Keratinocyte (primary cell): Measurements from ENCODE around the gene ACSL4. TPM values are rescaled to one million over a fixed set of nuclear protein-coding genes. Genes with fewer than 3 reads are reported as not detected.

ENCODE experiments used
- DNase-seq: peaks from one replicate; pipeline ENCODE4 v3.0.0-alpha.2; 2011; ENCODE audit warnings: low read depth, missing footprints, low spot score
- FAIRE-seq: peaks from 2 replicates; lab custom pipeline; 2011; peaks lifted over from hg19 to GRCh38; lab: Jason Lieb, UNC
- H2AFZ ChIP-seq: 2 replicates; pipeline ENCODE4 v1.6.0; 2012; ENCODE audit warnings: low read length, control low read depth, inconsistent platforms; ENCODE audit not compliant: control insufficient read depth
- H3K27ac ChIP-seq: 2 replicates; pipeline ENCODE4 v1.5.1; 2011; ENCODE audit warnings: low read length; ENCODE audit not compliant: control insufficient read depth, insufficient read depth
- H3K27me3 ChIP-seq: 3 replicates; pipeline ENCODE4 v1.6.0; 2011; ENCODE audit warnings: low read length; ENCODE audit not compliant: control insufficient read depth, insufficient read depth; ENCODE audit errors: extremely low read depth
- H3K36me3 ChIP-seq, 2 experiments: 2 replicates in 1 of 2; 3 replicates in 1 of 2; pipeline ENCODE4 v1.5.1; 2011; ENCODE audit warnings: low read length in 2 of 2, mild to moderate bottlenecking in 1 of 2; ENCODE audit not compliant: control insufficient read depth in 2 of 2, insufficient read depth in 2 of 2; ENCODE audit errors: extremely low read depth in 1 of 2
- H3K4me1 ChIP-seq: 3 replicates; pipeline ENCODE4 v1.5.1; 2011; ENCODE audit warnings: low read length; ENCODE audit not compliant: control insufficient read depth, insufficient read depth; ENCODE audit errors: extremely low read depth
- H3K4me2 ChIP-seq: 3 replicates; pipeline ENCODE4 v1.6.0; 2011; ENCODE audit warnings: low read depth, low read length; ENCODE audit not compliant: control insufficient read depth, insufficient read depth; ENCODE audit errors: extremely low read depth
- H3K4me3 ChIP-seq, 3 experiments: fragments of 200-600 bp in 1 of 3; sonication (generic) in 1 of 3; 2 replicates in 2 of 3; 3 replicates in 1 of 3; pipeline ENCODE4 v1.5.1; 2011 to 2016; ENCODE audit warnings: low read length in 3 of 3, mild to moderate bottlenecking in 3 of 3, control low read depth in 2 of 3, inconsistent platforms in 1 of 3, low read depth in 1 of 3, mixed read lengths in 1 of 3, mixed run types in 1 of 3, moderate library complexity in 1 of 3; ENCODE audit not compliant: control insufficient read depth in 2 of 3, insufficient read depth in 2 of 3; ENCODE audit errors: extremely low read depth in 1 of 3
- H3K79me2 ChIP-seq: 2 replicates; pipeline ENCODE4 v1.6.0; 2012; ENCODE audit warnings: low read length; ENCODE audit not compliant: control insufficient read depth, insufficient read depth
- H3K9ac ChIP-seq: 3 replicates; pipeline ENCODE4 v1.6.0; 2011; ENCODE audit warnings: low read length; ENCODE audit not compliant: control insufficient read depth, insufficient read depth; ENCODE audit errors: extremely low read depth
- H3K9me1 ChIP-seq: 3 replicates; pipeline ENCODE4 v1.6.0; 2011; ENCODE audit warnings: low read length; ENCODE audit not compliant: control insufficient read depth, insufficient read depth; ENCODE audit errors: extremely low read depth
- H3K9me3 ChIP-seq: 2 replicates; pipeline ENCODE4 v1.5.1; 2012; ENCODE audit warnings: low read depth, low read length; ENCODE audit not compliant: control insufficient read depth
- H4K20me1 ChIP-seq: 3 replicates; pipeline ENCODE4 v1.6.0; 2011; ENCODE audit warnings: low read length; ENCODE audit not compliant: control insufficient read depth, insufficient read depth; ENCODE audit errors: extremely low read depth
- EZH2 ChIP-seq: IDR thresholded peaks from one replicate; pipeline ENCODE4 v1.6.1; 2012; ENCODE audit warnings: inconsistent platforms, mild to moderate bottlenecking, low read length, moderate library complexity
- dilution Hi-C: fragments of 300-500 bp; cut with MboI; formaldehyde crosslinking; loops from one replicate; pipeline ENCODE4 v1.7.0; 2020; ENCODE audit warnings: low sequenced_read_pairs; ENCODE audit not compliant: extremely low pct_ligation_motif_present
- polyA plus RNA-seq, 5 experiments: library from polyadenylated mRNA; depleted of rRNA in 3 of 5; stranded (reverse) in 3 of 5; stranded (forward) in 1 of 5; unstranded in 1 of 5; fragments of >200 nt; gene quantifications; 1 replicate in 1 of 5; 2 replicates in 3 of 5; 3 replicates in 1 of 5; pipeline versions ENCODE4 v1.2.1 to v1.2.3, GENCODE V29; 2011 to 2012; ENCODE audit warnings: missing spikeins in 2 of 5, low read depth in 1 of 5, low replicate concordance in 1 of 5
- TF ChIP-seq, protein P1 (sequence below), 3 experiments: IDR thresholded peaks in 1 of 3; conservative IDR thresholded peaks in 1 of 3; optimal IDR thresholded peaks in 1 of 3; 2 replicates in 2 of 3; 3 replicates in 1 of 3; pipeline versions ENCODE3 to v1.5.1; 2011; ENCODE audit warnings: low read length in 3 of 3, mild to moderate bottlenecking in 3 of 3, moderate library complexity in 2 of 3, control low read depth in 1 of 3, inconsistent platforms in 1 of 3; ENCODE audit not compliant: insufficient read depth in 2 of 3; ENCODE audit errors: extremely low read depth in 1 of 3

ACSL4 gene
- polyA plus RNA-seq, 1 donor (not counting 4 experiments of a cell fraction or from before 2014, with no cell fraction given): 78.3 TPM

DNA sequence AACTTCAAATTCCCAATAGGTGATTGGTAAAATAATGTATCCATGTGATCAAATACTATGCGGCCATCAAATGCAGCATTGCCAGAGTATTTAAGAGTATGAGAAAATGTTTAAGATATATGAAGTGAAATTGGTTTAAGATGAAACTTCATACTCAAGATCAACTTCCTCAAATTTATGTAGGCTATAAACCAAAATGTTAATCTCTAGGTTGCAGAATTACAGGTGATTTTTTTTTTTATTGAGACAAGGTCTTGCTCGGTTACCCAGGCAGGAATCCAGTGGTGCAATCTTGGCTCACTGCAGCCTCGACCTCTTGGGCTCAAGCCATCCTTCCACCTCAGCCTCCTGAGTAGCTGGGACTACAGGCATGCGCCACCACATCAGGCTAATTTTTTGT is 25.3 kb downstream of the ACSL4 start:
- TF ChIP-seq, protein P1, sequence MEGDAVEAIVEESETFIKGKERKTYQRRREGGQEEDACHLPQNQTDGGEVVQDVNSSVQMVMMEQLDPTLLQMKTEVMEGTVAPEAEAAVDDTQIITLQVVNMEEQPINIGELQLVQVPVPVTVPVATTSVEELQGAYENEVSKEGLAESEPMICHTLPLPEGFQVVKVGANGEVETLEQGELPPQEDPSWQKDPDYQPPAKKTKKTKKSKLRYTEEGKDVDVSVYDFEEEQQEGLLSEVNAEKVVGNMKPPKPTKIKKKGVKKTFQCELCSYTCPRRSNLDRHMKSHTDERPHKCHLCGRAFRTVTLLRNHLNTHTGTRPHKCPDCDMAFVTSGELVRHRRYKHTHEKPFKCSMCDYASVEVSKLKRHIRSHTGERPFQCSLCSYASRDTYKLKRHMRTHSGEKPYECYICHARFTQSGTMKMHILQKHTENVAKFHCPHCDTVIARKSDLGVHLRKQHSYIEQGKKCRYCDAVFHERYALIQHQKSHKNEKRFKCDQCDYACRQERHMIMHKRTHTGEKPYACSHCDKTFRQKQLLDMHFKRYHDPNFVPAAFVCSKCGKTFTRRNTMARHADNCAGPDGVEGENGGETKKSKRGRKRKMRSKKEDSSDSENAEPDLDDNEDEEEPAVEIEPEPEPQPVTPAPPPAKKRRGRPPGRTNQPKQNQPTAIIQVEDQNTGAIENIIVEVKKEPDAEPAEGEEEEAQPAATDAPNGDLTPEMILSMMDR (optimal IDR thresholded peaks at IDR 0.05 in 1 of 3, IDR thresholded peaks at IDR 0.05 in 1 of 3, conservative IDR thresholded peaks at IDR 0.05 in 1 of 3; ENCODE audit: extremely low read depth in 1 of 3, insufficient read depth in 2 of 3, low read length in 3 of 3): no peak
- TF ChIP-seq EZH2: no peak
- FAIRE-seq (no peak), DNase-seq (no peak)
- H3K4me2 ChIP-seq: no peak overlapping the region
- H3K79me2 ChIP-seq: peaks cover 93% of the 10 kb centered on the region
- no peak overlapping the region for H2AFZ ChIP-seq
- no peaks in the 10 kb centered on the region for H4K20me1 ChIP-seq
- no peaks in the 10 kb centered on the region for H3K4me1 ChIP-seq
- H3K9me1 ChIP-seq: no peaks in the 10 kb centered on the region
- H3K9me3 ChIP-seq: no peaks in the 10 kb centered on the region
- H3K27ac ChIP-seq: no peak overlapping the region
- no peak overlapping the region for H3K4me3 ChIP-seq
- no peak overlapping the region for H3K9ac ChIP-seq
- no peaks in the 10 kb centered on the region for H3K36me3 ChIP-seq
- dilution Hi-C loops: no loop called here
- no peaks in the 10 kb centered on the region for H3K27me3 ChIP-seq

DNA sequence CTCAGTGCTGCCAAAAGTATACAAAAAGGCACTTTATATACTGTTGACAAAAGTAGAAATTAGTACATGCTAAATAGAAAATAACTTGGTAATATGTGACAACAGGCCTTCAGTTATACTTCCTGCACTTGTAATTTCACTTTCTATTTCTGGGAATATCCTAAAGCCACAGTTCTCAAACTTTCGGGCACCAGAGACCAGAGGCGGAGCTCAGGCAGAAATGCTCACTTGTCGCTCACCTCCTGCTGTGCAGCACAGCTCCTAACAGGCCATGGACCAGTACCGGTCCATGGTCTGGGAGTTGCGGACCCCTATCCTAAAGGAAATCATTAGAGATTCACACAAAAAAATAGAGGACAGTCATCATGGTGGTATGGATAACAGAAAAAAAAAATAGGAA is 25.7 kb downstream of the ACSL4 start:
- Histone ChIP-seq H3K4me3 (no peak overlapping the region), H3K4me2 (no peak overlapping the region), H4K20me1 (no peaks in the 10 kb centered on the region), H3K9ac (no peak overlapping the region), H3K79me2 (peaks cover 93% of the 10 kb centered on the region), H3K9me1 (no peaks in the 10 kb centered on the region), H2AFZ (no peak overlapping the region), H3K9me3 (no peaks in the 10 kb centered on the region), H3K27me3 (no peaks in the 10 kb centered on the region), H3K4me1 (no peaks in the 10 kb centered on the region), H3K36me3 (no peaks in the 10 kb centered on the region), H3K27ac (no peak overlapping the region)
- no peak for FAIRE-seq
- no peak for DNase-seq
- TF ChIP-seq, protein P1 (optimal IDR thresholded peaks at IDR 0.05 in 1 of 3, IDR thresholded peaks at IDR 0.05 in 1 of 3, conservative IDR thresholded peaks at IDR 0.05 in 1 of 3; ENCODE audit: extremely low read depth in 1 of 3, insufficient read depth in 2 of 3, low read length in 3 of 3): no peak
- no peak for TF ChIP-seq EZH2
- dilution Hi-C loops: no loop called here
